GM12874 (cell line): Measurements from ENCODE around the gene MICAL1.

Experiments used
- TF ChIP-seq, protein P1 (sequence below): IDR thresholded peaks from 2 replicates; pipeline ENCODE4 v1.5.1; 2011; ENCODE audit warnings: low read depth, mild to moderate bottlenecking, control low read depth, low read length, moderate library complexity; ENCODE audit not compliant: insufficient read depth

MICAL1 gene

GRCh38 chr6:109474995-109475394 lies 19.4 kb upstream of the MICAL1 start:
- TF ChIP-seq, protein P1, sequence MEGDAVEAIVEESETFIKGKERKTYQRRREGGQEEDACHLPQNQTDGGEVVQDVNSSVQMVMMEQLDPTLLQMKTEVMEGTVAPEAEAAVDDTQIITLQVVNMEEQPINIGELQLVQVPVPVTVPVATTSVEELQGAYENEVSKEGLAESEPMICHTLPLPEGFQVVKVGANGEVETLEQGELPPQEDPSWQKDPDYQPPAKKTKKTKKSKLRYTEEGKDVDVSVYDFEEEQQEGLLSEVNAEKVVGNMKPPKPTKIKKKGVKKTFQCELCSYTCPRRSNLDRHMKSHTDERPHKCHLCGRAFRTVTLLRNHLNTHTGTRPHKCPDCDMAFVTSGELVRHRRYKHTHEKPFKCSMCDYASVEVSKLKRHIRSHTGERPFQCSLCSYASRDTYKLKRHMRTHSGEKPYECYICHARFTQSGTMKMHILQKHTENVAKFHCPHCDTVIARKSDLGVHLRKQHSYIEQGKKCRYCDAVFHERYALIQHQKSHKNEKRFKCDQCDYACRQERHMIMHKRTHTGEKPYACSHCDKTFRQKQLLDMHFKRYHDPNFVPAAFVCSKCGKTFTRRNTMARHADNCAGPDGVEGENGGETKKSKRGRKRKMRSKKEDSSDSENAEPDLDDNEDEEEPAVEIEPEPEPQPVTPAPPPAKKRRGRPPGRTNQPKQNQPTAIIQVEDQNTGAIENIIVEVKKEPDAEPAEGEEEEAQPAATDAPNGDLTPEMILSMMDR = no peak

- TF ChIP-seq, protein P1 = no peak
Measured at GRCh38 chr6:109473120-109473519, 17.5 kb upstream of the MICAL1 start.

- TF ChIP-seq, protein P1 = no peak
Measured at GRCh38 chr6:109472132-109472995, 16.8 kb upstream of the MICAL1 start.

- TF ChIP-seq, protein P1 = no peak
Measured at GRCh38 chr6:109471105-109471810, 15.7 kb upstream of the MICAL1 start.

GRCh38 chr6:109469591-109470189 lies 14.1 kb upstream of the MICAL1 start:
- TF ChIP-seq, protein P1 = no peak

DNA sequence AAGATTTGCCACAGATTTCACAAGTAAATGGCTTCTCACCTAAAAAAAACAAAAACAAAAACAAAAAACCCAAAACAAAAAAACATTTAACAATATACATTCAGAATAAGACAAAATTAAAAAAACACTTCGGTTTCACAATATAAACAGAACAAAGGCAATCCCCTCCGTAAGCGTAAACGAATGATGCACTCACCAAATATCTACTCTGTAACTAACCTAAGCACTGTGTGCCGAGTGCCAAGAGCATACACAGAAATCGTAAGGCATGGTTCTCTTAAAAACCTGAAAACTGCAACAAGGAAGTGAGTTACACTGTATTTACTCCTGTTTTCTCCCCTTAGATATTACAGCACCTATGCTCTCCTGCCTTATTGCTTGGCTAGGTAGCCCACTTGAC lies 12.1 kb upstream of the MICAL1 start:
- TF ChIP-seq, protein P1 = no peak
